Hematopoietic multipotent progenitor cell treated with erythropoietin and hydrocortisone succinate and interleukin-3 and kit ligand, for 8 days (in vitro differentiated cells): ENCODE data around the gene FHL3.

ENCODE experiments used
- DNase-seq: peaks from one replicate; pipeline ENCODE4 v3.0.0-alpha.2; 2015

FHL3 gene

DNA sequence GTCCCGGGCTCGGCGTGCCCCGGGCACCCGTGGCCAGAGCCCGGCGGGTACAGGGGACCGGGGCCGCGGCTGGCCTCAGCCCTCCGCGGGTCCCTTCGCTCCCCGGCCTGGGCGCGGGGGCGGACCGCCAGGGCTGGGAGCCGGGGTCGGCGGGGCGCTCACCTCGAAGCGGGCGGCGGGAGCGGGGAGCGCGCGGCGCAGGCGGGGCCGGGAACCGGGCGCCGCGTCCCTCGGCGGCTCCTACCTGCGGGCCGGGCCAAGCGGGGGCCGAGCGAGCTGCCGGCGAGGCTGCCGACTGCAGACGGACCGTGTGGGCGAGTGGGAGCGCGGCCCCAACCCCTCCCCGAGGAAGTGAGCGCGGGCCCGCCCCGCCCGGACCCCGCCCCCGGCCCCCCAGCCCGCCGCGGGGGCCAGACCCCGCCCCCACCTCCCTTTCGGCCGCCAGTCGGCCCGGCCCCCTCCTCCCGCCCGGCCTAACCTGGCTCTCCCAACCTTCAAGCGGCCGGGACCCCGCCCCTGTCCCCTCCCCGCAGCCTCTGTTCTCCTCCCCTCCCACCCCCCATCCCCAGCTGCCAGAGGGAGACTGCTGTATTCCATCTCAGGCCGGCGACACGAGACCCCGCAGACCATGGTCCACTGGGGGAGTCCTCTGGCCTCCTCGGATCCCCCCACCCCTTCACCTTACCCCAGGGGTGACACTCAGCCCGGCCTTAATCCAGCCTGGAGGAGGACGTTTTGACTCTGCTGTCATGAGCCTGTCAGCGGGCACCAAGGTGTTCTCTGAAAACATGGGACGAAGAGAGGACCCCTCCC is at the start of gene FHL3:
Gene FHL3 (minus strand): TSS at position 320 of the 813 bp plus-strand sequence. CDS start 6,102 bp downstream, outside the sequence.
- DNase-seq: peak; percentile 61

DNA sequence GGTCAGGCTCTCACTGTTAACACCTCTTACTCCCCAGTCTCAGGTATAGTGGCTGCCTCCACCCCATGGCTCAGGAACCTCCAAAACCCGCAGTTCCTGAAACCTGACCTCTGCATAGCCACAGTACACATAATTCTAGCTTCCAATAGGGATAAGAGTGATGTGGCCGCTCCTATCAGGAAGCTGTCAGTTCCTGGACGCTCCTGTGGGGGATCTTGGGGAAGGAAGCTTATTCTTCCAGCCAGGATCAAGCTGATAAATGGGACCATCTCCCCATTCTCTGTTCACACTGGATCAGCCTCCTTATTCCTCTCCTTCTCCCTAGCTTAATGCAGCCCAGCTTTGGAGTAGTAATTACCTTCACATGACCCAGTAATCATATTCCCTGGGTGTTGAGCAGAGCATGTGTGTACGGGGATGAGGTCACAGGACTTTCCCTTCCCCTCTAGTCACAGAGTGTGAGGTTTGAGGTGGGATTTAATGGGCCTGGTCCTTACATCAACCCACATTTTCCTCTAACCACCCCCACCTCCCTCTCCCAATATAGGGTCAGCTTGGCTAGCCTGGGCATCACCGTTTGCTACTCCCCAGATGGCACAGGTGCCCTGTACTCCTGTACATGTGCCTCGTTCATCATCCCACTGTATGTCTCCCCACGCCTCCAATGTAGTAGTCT is 48.2 kb upstream of the FHL3 start:
- DNase-seq: no peak

GRCh38 chr1:38052750-38053415 is 47.6 kb upstream of the FHL3 start:
- no peak for DNase-seq

DNA sequence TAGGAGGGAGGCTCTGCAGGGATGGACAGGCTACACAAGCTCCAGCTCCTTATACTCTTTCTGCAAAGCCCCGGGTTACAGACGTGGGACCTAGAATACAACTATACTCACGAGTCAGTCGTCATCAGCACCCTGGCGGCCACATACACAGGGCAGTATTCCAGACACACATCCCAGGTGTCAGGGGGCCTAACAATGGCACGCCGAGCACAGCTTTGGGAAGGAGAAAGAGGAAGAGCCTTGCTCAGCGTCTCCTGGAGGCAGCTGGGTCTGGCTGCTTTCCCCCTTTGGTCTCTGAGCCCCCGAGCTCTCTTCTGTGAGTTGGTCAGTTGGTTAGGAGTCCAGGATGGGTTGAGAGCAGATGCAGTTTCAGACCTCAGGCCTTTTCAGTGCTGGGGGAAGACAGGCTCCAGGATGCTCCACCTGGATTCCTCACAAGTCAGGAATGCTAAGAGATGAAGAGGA is 45.8 kb upstream of the FHL3 start:
- no peak for DNase-seq

- DNase-seq: no peak
These were observed 45.2 kb upstream of the FHL3 start for GRCh38 chr1:38050397-38051078.

GRCh38 chr1:38047603-38048141 is 42.4 kb upstream of the FHL3 start:
- no peak for DNase-seq

- peak; percentile 73 for DNase-seq
These were observed 41.7 kb upstream of the FHL3 start for GRCh38 chr1:38046884-38047602.

GRCh38 chr1:38046333-38046883 is 41.1 kb upstream of the FHL3 start, which contains the start of gene POU3F1:
POU3F1 (minus strand) TSS chr1:38046793; CDS start chr1:38046743, 50 bp downstream.
- DNase-seq: no peak

GRCh38 chr1:38045401-38046332 is 40.4 kb upstream of the FHL3 start:
- peak; percentile 38 for DNase-seq

DNA sequence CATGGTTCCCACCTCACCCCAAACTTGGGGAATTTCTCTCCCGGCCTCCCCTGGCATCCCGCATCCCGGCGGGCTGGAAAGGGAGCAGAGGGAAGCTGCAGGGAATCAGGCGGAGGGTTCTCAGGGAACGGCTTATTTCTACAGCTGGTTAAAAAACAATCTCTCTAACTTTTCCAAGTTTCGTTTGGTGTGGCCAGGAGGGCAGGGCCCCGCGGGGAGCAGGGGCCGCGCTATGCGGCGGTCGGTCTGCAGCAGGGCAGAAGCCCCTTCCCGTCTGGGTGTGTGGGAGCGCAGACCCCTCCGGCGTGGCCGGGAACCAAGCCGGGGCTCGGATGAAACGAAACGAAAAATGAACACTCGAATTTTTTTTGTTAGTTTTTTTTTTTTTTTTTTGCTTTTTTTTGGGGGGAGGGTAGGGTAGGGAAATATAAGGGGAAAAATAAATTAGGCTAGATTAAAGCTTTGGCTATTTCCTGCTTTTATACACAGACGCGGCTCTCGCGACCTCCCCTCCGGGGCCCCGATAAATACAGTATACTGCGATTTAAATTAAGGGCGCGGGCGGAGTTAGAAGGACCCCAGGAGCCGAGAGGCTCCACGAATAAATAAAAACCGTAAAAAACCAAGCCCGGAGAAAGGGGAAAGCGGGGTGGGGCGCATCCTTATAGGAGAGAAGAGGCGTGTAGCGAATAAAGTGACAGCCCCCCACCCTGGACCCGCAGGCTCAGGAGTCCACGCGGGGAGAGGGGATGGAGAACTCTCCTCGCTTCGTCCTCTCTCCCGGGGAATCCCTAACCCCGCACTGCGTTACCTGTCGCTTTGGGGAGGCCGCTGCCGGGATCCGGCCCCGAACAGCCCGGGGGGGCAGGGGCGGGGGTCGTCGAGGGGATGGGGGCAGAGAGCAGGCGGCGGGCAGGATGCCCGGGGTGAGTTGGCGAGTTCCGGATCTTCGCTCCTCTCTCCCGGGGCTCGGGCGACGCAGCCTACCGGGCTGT is 39.2 kb upstream of the FHL3 start:
- DNase-seq: no peak

GRCh38 chr1:38043036-38043747 is 37.9 kb upstream of the FHL3 start:
- DNase-seq: no peak

- no peak for DNase-seq
These were observed 36.9 kb upstream of the FHL3 start for GRCh38 chr1:38041936-38042834.

- DNase-seq: no peak
These were observed 34.2 kb upstream of the FHL3 start for GRCh38 chr1:38039331-38040088.

- DNase-seq: no peak
These were observed 33.5 kb upstream of the FHL3 start for GRCh38 chr1:38038861-38039260.

GRCh38 chr1:38037221-38037939 is 32.1 kb upstream of the FHL3 start:
- peak; percentile 93 for DNase-seq

- no peak for DNase-seq
These were observed 29.6 kb upstream of the FHL3 start for GRCh38 chr1:38034871-38035270.
